GM06990 (cell line): ENCODE results near the gene ROBO1.

Experiments used
- DNase-seq: peaks from one replicate; pipeline ENCODE4 v3.0.0-alpha.2; 2011; ENCODE audit not compliant: insufficient read length; ENCODE audit errors: extremely low read depth
- H3K27me3 ChIP-seq: replicated peaks from 2 replicates; pipeline ENCODE4 v1.6.0; 2011; ENCODE audit warnings: low read length; ENCODE audit not compliant: control insufficient read depth, insufficient read depth
- H3K36me3 ChIP-seq: 2 replicates; pipeline ENCODE4 v1.5.1; 2011; ENCODE audit warnings: low read length; ENCODE audit not compliant: control insufficient read depth, insufficient read depth
- H3K4me3 ChIP-seq: replicated peaks from 2 replicates; pipeline ENCODE4 v1.5.1; 2011; ENCODE audit warnings: low read depth, mild to moderate bottlenecking, control low read depth, low read length
- TF ChIP-seq, protein P1 (sequence below): IDR thresholded peaks from 2 replicates; pipeline ENCODE4 v1.5.1; 2011; ENCODE audit warnings: low read length, control low read depth, mild to moderate bottlenecking, inconsistent platforms; ENCODE audit not compliant: insufficient read depth, poor library complexity, severe bottlenecking

Gene ROBO1

GRCh38 chr3:78845605-78846004, 922.2 kb downstream of the ROBO1 start:
- Histone ChIP-seq H3K4me3 (no peak overlapping the region), H3K36me3 (no peaks in the 10 kb centered on the region), H3K27me3 (no peaks in the 10 kb centered on the region)
- no peak for DNase-seq
- TF ChIP-seq, protein P1, sequence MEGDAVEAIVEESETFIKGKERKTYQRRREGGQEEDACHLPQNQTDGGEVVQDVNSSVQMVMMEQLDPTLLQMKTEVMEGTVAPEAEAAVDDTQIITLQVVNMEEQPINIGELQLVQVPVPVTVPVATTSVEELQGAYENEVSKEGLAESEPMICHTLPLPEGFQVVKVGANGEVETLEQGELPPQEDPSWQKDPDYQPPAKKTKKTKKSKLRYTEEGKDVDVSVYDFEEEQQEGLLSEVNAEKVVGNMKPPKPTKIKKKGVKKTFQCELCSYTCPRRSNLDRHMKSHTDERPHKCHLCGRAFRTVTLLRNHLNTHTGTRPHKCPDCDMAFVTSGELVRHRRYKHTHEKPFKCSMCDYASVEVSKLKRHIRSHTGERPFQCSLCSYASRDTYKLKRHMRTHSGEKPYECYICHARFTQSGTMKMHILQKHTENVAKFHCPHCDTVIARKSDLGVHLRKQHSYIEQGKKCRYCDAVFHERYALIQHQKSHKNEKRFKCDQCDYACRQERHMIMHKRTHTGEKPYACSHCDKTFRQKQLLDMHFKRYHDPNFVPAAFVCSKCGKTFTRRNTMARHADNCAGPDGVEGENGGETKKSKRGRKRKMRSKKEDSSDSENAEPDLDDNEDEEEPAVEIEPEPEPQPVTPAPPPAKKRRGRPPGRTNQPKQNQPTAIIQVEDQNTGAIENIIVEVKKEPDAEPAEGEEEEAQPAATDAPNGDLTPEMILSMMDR = no peak

DNA sequence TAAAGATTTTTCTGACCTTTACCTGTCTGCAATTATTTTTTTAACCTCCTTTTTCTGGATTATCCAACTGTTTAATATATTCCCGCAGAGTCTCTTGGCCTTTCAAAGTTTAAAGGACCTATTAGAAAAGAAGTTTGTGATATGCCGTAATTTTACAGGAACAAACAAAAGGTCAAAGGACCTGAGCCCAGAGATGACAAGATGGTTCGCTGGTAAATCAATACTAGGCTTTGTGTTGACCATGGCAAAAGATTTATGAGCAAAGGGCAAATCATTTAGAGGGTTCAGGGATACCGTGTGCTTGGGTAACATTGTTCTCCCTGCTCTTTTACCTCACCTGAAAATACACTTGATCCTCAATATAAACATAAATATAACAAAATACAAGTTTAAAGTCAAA, 923.5 kb downstream of the ROBO1 start:
- Histone ChIP-seq H3K27me3 (no peaks in the 10 kb centered on the region), H3K4me3 (no peak overlapping the region), H3K36me3 (no peaks in the 10 kb centered on the region)
- TF ChIP-seq, protein P1 = no peak
- DNase-seq = no peak

- Histone ChIP-seq H3K36me3 (no peaks in the 10 kb centered on the region), H3K27me3 (no peaks in the 10 kb centered on the region), H3K4me3 (no peak overlapping the region)
- TF ChIP-seq, protein P1 = no peak
- no peak for DNase-seq
These were observed 928.1 kb downstream of the ROBO1 start for GRCh38 chr3:78839693-78840092.

DNA sequence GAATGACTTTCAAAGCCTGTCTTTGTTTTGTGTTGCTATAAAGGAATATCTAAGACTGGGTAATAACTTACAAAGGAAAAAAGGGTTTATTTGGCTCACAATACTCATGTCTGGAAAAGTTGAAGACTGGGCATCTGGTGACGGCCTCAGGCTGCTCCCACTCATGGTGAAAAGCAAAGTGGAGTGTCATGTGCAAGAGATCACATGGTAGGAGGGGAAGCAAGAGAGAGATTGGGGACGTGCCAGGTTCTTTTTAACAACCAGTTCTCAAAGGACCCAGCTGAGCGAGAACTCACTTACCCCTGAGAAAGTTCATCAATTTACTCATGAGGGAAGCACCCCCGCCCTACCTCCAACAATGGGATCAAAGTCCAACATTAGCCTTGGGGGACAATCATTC, 929.4 kb downstream of the ROBO1 start:
- Histone ChIP-seq H3K36me3 (no peaks in the 10 kb centered on the region), H3K4me3 (no peak overlapping the region), H3K27me3 (no peaks in the 10 kb centered on the region)
- DNase-seq = no peak
- TF ChIP-seq, protein P1 = no peak

- TF ChIP-seq, protein P1 = no peak
- no peaks in the 10 kb centered on the region for H3K27me3 ChIP-seq
- no peaks in the 10 kb centered on the region for H3K36me3 ChIP-seq
- no peak for DNase-seq
- no peak overlapping the region for H3K4me3 ChIP-seq
These were observed 932.9 kb downstream of the ROBO1 start for GRCh38 chr3:78834910-78835309.

- H3K4me3 ChIP-seq = no peak overlapping the region
- no peak for DNase-seq
- TF ChIP-seq, protein P1 = no peak
- no peaks in the 10 kb centered on the region for H3K27me3 ChIP-seq
- H3K36me3 ChIP-seq = no peaks in the 10 kb centered on the region
These were observed 935.0 kb downstream of the ROBO1 start for GRCh38 chr3:78832785-78833204.
